ENCODE data around the gene SEC14L6.

Gene SEC14L6

DNA sequence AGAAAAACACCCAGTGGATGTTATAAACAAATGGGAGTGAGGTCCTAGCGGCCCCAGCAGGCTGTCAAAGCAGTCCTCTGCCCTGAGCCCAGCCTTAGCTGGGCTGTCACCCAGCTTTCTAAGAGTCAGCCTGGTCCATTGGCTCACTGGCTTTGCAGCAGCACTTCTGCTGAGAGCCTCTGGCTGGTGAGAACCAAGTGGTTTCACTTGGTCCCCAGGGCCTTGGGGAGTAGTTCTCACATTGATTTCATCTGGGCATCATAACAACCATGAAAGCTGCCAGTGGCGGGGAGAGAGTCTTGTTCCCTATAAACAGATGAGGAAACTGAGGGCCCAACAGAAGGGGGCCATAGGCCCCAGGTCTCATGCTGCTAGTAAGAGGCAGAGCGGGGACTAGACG lies 11.4 kb downstream of the SEC14L6 start:
- DNase-seq = no peak

DNA sequence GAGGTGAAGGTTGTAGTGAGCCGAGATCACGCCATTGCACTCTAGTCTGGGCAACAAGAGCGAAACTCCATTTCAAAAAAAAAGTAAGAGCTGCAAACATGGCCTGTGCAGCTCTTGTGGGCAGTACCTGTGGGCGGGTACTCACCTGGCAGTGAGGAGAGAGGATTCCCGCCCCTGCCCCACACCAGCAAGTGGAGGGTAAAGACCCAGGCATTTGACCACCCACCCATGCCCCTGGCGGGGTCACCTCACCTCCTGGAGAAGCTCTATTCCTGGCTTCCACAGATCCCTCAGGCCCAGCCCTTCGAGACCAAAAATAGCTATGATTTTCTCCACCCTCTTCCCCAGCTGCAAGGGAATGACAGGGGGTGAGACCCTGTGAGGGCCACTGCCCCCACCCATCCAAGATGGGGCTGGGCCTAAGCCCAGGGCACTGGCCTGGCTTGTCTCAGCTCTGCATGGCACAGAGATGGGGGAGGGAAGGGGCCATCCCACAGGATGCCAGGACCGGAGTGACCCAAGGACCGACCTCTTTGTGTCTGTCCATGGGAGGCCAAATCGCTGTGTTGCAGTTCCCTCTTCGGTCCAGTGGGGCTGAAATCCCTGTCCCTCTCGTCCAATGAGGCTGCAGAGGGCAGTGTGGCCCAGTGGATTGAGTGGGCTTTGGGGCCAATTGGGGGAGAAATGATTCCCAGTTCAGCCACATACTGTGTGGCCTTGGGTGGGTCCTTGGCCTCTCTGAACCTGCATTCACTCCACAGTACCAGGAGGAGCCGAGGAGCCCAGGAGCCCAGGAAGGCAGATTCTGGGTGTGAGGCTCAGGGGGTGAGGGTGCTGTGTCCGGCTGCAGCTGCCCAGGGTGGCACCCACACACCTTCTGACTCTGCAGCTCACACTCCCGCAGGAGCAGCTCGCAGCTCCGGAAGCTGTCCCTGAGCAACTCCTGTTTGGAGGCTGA lies 14.6 kb downstream of the SEC14L6 start:
- DNase-seq = no peak

DNA sequence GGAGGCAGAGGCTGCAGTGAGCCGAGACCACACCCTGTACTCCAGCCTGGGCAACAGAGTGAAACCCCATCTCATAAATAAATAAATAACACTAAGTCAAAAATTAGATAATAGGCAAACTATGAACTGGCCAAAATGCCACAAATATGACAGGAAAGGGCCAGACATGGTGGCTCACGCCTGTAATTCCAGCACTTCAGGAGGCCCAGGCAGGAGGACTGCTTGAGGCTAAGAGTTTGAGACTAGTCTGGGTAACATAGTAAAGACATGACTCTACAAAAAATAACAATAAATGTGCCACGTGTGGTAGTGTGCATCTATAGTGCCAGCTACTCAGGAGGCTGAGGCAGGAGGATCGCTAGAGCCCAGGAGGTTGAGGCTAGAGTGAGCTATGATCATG lies 19.9 kb downstream of the SEC14L6 start:
- DNase-seq = no peak

DNA sequence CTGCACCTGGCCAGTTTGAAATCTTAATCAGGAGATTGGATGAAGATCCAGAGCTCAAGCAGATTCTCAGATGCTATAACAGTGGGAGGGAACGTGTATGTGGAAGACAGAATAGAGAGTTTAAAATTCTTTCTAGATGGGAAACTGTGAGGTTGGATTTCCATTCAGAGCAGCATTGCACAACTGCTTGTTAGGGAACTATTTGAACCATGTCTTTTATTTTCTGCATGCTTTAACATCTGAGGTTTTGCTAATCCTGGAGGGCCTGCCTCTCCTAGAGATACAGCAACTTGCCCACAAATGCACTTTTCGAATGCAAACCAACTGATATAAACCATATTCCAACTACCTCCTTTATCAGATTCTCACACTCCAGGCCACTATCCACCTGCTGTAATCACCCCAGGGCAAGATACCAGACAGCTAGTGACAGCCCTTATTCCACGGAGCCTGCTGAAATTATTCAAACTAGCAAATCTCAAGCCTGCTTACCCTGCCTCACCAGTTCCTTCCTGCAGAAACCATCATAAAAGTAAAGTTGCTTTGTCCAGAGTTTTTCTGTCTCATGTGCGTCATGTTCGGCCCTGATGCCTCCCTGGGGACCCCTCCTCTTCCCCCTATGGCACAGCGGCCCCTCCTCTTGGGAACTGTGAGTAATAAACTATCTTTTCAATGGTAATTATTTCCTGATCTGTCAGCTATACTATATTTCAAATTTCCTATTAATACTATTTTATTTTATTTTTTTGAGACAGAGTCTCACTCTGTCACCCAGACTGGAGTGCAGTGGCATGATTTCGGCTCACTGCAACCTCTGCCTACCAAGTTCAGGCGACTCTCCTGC lies 22.7 kb downstream of the SEC14L6 start:
- DNase-seq = no peak

DNA sequence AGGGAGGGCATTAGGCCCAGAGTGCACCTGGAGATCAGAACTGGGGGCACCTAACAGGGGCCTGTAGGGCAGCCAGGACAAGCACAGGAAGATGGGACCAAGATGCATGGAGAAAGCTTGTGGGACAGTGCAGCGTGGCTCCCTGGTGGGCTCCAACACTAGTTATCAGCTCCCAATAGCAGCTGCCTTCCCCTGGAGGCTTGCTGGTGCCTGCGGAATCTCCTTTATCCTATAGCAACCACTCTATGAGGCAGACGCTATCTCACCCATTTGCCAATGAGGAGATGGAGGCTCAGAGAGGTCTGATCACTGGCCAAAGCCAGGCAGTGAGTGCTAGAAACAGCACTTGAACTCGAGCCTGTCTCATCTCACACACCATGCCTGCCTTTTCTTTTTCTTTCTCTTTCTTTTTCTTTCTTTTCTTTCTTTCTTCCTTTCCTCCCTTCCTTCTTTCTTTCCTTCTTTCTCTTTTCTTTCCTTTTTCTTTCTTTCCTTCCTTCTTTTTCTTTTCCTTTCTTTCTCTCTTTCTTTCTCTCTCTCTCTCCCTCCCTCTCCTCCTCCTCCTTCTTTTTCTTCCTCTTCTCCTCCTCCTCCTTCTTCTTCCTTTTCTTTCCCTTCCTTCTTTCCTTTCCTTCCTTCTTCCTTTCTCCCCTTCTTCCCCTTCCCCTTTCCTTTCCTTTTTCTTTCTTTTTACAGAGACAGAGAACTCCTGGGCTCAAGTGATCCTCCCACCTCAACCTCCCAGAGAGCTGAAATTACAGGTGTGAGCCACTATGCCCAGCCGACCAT lies 25.0 kb downstream of the SEC14L6 start:
- DNase-seq = no peak

DNA sequence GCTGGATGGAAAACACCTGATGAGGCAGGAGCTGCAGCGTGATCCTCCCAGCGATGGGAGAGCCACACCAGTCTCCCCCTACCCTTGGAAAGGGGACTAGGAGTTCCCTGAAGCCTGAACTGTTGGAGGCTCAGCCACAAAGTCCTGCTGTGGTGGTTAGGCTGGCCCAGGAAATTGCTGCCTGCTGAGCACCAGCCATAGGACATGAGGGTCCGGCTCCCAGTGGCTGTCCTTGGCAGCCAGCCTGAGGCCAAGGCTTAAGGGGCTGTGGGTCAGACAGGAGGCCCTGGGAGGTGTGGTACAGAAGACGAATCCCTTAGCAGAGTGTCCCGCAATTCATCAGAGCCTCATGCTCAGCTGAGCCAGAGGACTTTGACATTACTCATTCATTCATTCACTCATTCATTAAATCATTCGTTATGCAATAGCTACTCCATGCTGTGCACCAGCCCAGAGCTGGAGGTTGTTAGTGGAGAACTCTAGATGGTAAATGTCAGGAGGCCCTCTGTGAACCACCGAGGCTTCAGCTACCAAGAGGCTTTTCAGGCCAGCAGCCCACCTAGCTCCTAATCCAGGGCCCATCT lies 26.6 kb downstream of the SEC14L6 start:
- DNase-seq = no peak

DNA sequence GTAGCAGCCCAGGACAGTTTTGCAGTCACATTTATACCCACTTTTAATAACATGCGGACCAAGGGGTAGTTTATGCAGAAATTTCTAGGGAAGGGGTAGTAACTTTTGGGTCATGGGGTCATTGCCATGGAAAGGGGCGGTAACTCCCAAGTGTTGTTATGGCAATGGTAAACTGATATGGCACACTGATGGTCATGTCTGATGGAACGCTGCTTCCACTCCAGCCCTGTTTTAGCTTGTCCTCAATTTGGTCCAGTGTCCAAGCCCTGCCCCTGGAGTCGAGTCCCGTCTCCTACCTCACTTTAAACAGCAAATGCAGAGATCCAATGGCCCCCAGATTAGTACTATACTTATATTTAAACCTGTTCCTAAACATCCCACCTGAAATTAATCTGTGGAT lies 29.8 kb downstream of the SEC14L6 start:
- DNase-seq = no peak

DNA sequence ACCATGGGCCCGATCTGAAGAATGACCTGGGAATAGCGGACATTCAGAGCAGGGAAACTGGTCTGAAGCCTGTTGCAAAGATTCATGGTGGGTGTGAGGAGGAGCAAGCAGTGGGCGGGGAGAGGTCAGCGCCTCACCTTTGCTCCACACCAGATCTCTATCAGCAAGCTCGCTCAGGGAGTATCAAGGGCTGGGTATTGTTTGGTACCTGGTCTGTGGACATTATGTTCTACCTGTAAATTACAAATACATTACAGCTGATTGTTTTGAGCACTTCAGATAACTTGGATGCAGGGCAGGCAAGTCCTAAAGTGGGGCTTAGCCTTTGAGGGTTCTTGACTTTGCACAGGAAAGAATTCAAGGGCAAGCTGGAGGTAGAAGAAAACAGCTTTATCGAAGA lies 30.3 kb downstream of the SEC14L6 start:
- no peak for DNase-seq

DNA sequence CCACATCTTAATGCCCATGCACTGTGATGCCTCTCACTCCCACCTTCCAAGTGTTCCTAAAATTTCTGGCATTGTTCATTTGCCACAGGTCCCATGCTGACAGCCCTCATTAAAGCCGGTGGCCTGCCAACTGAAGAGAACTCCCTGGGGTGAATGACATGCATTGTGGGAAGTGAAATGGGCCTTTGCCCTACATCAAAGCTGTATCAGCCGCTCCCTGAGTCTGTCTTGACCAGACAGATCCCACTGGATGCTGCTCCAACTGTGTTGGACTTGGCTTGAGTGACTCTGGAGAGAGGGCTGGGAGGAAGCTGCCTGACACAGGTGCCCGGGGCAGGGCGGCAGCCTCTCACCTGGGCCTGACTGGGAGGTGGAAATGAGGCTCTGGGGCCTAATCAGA lies 32.3 kb downstream of the SEC14L6 start:
- DNase-seq = peak; percentile 15

DNA sequence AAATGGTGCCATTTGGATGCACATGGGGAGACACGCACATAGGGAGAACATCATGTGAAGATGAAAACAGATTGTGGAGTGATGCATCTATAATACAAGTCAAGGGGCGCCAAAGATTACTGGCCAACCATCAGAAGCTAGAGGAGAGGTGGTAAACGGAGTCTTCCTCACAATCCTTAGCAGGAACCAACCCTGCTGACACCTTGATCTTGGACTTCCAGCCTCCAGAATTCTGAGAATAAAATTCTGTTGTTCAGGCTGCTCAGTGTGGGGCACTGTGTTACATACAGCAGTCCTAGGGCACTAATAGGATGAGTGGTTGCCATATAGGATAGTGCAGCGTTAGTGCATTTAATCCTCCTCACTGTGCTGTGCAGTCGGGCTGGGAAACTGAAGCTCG lies 33.1 kb downstream of the SEC14L6 start:
- DNase-seq = no peak

DNA sequence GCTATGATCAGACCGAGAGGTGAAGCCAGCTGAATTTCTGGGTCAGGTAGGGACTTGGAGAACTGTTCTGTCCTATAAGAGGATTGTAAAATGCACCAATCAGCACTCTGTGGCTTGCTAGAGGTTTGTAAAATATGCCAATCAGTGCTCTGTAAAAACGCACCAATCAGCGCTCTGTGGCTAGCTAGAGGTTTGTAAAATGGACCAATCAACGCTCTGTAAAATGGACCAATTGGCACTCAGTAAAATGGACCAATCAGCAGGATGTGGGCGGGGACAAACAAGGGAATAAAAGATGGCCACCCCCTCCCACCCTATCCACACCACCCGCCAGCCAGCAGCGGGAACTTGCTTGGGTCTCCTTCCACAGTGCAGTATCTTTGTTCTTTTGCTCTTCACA lies 34.6 kb downstream of the SEC14L6 start:
- DNase-seq = no peak

DNA sequence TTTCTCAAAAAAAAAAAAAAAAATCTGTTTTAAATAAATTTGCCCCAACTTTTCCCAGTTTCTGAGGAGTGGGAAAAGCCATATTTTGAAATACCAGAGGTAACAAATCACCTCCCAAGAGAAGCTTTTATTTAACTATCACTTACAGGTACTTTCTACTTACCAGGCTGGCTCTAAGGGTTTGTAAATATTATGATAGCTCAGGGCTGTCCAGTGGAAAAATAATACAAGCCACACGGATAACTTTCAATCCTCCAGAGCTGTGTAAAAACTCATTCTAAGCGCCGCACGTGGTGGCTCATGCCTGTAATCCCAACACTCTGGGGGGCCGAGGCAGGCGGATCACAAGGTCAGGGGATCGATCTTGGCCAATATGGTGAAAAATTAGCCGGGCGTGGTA lies 35.4 kb downstream of the SEC14L6 start:
- DNase-seq = no peak

DNA sequence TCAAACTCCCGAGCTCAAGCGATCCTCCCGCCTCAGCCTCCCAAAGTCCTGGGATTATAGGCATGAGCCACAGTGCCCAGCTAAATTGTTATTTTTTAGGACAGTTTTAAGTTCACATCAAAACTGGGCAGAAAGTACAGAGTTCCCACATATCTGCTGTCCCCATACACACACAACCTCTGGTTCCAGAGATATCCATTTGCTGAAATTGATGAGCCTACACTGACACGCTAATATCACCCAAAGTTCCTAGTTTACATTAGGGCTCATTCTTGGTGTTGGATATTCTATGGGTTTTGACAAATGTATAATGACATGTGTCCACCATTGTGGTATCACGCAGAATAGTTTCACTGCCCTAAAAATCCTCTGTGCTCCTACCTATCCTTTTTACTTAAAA lies 38.3 kb downstream of the SEC14L6 start:
- no peak for DNase-seq

DNA sequence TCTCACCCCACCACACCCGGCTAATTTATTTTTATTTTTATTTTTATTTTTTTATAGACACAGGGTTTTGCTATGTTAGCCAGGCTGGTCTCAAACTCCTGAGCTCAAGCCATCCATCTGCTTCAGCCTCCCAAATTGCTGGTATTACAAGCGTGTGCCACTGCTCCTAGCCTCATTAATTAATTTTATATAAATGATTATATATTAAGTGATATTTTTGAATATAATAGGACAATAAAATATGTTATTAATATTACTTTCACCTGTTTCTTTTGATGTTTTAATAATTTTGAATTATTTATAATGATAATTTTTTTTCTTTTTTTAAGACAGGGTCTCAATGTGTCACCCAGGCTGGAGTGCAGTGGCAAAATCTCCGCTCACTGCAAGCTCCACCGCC lies 38.9 kb downstream of the SEC14L6 start:
- no peak for DNase-seq

DNA sequence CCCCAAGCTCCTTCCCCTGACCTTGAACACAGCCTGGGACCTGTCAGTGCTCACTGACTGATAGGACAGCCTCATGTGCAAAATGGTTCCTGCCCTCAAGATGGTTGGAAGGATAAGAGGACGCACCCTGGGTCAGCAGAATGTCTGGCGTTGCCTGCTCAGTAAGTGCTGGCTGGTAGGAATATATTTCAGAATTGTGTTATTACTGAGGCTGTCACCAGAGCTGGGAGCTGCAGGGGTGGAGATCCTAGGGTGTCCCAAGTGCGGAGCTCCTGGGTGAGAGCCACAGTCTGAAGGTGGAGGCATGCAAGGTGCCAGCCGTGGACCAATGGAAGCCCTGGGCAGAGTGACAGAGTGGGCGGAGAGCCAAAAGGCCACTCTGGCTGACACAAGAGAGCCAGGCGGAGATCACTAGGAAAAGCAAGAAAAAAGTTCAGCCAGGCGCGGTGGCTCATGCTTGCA lies 40.0 kb downstream of the SEC14L6 start:
- no peak for DNase-seq

DNA sequence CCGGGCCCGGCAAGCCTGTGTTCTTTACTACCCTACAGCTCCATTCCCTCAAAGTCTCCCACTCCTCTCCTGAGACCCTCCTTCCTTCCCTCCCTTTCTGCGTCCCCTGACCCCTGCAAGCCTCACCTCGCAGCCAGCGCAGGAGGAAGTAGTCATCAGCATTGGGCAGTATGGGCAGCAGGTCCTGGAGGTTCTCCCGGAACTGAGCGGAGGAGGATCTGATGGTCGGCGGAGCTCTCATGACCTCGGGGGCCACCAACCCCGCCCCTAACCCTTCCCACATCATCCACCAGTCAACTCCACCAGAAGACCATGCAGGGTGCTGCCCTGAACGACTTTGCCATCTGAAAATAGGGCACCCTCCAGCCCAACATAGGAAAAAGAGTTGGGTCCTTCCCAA lies 43.0 kb downstream of the SEC14L6 start:
- DNase-seq = no peak

DNA sequence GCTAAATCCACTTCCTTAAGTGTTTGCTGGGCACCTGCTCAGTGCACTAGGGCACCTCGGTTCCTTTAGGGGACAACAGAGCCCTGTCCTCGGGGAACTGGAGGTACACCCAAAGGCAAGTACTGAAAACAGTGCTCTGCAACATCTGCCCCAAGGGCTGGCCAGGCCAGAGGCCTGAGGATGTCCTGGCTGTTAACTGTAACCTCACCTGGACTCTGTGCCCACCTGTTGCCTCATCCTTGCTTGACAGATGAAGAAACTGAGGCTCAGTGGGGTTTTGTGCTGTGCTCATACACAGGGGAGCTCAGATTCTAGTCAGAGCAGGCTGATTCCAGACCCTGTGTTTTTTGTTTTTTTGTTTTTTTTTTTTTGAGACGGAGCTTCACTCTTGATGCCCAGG lies 43.6 kb downstream of the SEC14L6 start:
- DNase-seq = no peak

DNA sequence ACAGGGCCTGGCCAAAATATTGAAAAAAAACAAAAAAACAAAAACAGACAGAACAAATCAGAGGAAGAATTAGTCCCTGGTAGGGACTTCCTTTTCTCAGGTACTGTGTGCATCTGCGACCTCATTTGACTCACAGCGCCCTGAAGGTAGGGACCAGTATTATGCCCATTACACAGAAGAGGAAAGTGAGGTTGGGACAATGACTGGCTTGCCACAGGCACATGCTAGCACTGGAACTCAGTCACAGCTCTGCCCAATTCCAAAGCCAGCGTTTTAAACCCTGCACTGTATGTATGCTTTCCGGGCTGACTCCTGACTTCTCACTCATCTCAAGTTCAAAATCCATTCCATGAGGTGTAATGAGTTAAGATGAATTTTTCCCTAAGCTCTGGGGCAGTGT lies 44.4 kb downstream of the SEC14L6 start:
- no peak for DNase-seq

DNA sequence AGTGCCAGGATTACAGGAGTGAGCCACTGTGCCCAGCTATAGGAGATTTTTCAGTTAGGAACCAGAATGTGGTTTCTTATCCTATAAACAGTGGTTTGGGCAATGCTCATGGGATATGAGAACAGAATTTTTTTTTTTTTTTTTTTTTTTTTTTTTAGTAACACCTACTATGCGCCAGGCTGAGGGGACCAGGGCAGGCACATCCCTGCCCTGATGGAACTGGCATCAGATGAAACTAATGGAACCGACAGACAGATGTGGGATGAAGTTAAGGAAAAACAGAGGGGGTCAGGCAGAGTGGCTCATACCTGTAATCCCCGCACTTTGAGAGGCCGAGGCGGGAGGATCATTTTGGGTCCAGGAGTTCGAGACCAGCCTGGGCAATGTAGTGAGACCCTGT lies 45.9 kb downstream of the SEC14L6 start:
- no peak for DNase-seq

DNA sequence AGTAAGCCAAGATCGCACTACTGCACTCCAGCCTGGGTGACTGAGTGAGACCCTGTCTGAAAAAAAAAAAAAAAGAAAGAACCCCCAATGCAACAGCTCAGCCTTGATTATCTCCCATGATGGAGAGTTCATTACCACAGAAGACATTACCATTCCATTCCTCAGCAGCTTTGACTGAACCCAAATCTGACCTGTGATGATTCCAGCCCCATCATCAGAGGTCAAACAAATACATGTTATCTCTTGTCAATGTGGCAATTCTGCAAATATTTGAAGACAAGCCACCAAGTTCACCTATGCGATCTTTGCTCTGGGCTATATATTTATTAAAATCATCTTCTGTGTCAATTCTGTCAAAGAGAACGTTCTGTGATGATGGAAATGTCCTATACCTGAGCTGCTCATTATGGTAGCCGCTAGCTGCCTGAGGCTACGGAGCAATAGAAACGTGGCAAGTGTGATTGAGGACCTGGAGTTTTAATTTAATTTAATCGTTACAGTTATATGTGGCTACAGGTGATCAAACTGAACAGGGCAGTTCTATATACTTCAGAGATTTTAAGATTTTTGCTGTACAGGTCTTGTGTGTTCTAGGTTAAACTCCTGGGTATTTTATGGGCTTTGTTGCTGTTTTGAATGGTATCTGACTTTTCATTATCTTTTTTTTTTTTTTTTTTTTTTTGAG lies 48.9 kb downstream of the SEC14L6 start:
- DNase-seq = no peak

DNA sequence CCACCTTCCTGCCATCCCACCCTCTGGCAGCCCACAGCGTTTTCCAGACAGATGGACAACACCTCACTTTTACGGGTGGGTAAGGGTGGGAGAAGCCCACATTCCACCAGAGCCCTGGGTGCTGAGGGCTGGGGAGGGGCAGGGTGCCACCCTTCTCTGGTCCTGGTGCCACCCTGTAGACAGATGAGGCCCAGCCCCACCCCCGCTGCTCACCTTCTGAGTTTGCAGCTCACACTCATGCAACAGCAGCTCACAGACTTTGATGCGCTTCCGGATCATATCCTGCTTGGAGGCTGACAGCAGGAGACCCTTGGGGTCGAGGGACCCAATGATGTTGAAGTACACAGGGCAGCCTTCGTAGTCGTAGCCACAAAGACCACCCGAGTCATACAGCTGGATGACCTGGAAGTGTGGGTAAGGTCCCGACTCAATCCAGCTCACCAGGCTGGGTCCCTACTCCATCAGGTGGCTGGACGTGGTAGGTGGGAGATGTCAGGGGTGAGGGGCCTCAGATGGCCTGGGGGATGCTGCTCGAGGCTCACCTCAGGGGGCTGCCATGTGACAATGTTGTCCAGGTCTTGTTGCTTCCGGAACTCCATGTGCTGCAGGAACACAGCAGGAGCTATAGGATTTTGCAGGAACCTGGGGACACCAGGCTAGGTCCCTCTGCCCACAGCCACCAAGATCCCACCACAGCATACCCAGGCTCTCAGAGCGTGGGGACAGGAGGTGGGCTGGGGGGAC lies 51.3 kb downstream of the SEC14L6 start:
- no peak for DNase-seq
